Measurements from ENCODE around the gene DLL3.

Gene DLL3

GRCh38 chr19:39518458-39518857 is 19.7 kb downstream of the DLL3 start:
- no peak for DNase-seq

DNA sequence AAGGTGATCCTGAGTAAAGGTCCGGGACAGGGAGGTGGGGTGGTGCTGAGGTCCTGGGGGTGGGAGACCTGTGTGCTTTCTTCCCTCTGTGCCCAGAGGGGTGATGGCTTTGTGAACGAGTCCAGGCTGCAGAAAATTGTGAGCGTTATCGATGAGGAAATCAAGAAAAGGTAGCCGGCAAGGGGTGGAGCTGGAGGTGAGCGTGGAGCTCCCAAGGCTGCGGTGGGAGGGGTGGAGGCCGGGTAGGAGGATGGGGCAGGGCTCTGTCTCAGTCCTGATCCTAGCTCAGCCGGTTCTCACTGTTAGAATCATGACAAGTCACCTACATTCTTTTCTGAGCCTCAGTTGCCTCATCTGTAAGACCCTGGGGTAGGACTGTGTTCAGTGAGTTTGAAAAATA is 20.2 kb downstream of the DLL3 start:
- no peak for DNase-seq

DNA sequence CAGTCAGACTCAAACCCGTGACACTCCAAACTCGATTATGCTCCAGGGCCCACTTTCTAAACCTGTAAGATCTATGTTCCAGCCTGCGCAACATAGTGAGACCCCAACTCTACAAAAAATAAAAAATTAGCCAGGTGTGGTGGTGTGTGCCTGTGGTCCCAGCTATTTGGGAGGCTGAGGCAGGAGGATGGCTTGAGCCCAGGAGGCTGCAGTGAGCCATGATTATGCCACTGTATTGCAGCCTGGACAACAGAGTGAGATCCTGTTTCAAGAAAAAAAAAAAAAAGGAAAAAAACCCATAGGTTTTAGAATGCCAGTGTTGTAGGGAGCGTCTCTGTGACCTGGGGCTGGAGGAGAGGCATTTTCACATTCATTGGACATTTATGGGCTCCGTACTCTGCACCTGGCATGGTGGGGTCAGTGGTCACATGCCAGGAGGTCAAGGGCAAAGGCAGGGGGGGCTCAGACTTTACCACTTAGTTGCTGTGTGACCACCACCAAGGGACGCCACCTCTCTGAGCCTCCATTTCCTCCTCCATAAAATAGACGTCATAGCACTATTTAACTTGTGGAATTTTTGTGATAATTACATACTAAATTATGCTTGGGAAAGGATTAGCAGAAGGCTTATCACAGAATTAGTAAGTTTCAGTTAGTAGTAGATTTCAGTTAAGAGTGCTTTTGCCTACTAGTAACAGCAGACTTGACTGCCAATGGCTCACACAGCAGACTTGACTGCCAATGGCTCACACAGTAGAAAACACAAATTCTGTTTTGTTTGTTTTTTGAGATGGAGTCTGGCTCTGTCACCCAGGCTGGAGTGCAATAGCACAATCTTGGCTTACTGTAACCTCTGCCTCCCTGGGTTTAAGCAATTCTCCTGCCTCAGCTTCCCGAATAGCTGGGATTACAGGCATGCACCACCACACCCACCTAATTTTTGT is 22.1 kb downstream of the DLL3 start:
- no peak for DNase-seq

GRCh38 chr19:39524495-39524894 is 25.7 kb downstream of the DLL3 start:
- DNase-seq = no peak

DNA sequence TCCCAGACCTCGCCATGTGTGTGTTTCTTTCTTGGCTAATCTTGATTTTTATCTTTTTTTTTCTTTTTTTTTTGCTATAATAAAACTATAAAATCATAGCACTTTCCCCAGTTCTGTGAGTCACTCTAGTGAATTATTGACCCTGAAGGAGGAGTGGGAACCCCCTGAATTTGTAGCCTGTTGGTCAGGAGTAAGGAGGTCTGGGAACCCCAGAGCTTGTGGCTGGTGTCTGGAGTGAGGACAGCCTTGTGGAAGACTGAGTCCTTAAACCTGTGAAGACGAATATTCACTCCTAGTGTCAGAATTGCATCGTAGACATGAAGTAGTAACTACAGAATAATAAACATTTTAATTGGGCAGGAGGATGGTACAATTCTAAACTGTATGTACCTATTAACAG is 26.5 kb downstream of the DLL3 start:
- DNase-seq = no peak

DNA sequence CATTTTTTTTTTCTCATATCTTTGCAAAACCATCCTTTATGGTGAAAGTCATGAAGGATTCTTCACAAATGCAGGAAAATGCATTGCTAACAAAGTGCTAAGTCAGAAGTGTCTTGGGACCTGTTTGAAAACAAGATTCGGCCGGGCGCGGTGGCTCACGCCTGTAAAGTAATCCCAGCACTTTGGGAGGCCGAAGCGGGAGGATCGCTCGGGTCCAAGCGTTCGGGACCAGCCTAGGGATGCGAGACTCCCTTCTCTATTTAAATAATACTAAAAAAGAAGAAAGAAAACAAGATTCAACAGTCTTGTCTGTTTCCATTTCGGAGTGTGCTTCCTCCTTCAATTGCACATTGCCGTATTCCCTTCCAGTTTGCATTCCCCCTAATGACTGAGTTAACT is 33.1 kb downstream of the DLL3 start:
- DNase-seq = no peak

DNA sequence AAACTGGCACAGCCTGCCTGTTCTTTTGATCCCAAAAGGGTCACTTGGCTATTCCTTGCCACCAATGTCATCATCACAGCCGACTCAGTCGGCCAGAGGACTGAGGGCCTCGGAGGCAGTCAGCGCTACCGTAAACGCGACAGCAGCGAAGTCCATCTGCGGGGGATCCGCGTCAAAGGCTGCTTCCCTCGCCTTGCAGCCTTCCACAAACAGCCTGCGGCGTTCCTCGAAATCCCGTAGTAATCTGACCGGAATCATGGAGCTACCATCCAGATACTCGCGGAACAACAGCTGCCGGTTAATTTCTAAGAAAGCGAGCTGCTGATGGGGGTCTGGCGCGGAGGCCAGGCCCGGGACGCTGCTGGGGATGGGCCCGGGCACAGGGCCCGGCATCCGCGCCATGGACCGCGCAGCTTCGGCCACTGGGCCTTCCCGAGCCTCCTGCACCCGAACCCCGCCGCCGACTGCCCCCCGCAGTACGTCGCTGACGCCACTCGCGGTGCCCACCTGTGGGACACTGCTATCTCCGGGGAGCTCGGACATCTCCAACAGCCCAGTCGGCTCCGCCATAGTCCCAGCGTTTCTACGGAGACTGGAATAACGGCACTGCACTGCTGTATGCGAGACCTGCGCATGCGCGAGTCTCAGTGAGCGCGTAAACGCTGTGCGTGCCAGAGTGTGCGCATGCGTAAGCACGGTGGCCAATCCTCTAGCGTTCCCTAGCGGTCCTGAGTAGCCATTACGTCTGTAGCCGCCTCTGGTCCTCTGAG is 33.7 kb downstream of the DLL3 start, which contains the start of gene EID2B:
Gene EID2B, minus strand, starts transcription at position 620 of the 770 bp plus-strand sequence. Its CDS starts 50 bp downstream, at position 570.
- peak; percentile 95 for DNase-seq

- DNase-seq = no peak
Observed at GRCh38 chr19:39533003-39533512, 34.3 kb downstream of the DLL3 start.

GRCh38 chr19:39533791-39534190 is 35.0 kb downstream of the DLL3 start:
- no peak for DNase-seq

GRCh38 chr19:39539165-39539517 is 40.4 kb downstream of the DLL3 start:
- DNase-seq = no peak

GRCh38 chr19:39539518-39540332 is 41.0 kb downstream of the DLL3 start, which contains the start of gene EID2:
Gene EID2, minus strand, starts transcription at chr19:39540161. Its CDS starts 82 bp downstream, at chr19:39540079.
- DNase-seq = peak; percentile 92

DNA sequence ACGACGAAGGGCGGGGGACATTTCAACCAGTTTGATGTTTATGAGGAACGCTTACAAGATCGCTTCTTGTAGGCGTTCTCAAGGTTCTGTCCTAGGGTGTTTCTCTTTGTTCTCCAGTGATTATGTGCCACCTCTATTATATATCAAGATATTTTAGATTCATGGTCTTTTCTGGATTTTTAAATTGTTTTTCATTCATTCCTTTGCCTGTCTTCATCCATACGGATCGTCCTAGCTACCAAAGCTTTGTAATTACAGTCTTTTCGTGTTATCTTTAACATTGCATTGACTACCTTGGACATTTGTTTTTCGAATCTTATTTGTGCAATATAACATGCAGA is 41.6 kb downstream of the DLL3 start:
- no peak for DNase-seq

DNA sequence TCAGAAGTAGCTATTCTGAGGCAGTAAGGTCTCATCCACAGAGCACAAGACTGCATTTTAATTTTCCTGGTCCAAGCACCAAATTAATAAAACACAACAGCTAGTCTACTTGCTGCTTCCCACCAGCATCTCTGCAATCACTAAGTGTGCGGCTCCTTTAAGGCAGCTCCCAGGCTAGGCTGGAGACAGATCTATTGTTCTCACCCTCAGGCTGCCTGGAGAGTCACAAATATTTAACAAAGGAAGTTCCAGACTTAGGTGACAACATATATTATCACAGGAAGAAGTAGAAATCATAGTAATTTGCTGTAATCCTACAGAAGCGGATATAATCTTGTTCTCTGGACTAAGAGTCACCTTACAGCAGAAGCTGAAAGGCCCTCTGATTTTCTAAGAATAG is 43.5 kb downstream of the DLL3 start:
- no peak for DNase-seq

DNA sequence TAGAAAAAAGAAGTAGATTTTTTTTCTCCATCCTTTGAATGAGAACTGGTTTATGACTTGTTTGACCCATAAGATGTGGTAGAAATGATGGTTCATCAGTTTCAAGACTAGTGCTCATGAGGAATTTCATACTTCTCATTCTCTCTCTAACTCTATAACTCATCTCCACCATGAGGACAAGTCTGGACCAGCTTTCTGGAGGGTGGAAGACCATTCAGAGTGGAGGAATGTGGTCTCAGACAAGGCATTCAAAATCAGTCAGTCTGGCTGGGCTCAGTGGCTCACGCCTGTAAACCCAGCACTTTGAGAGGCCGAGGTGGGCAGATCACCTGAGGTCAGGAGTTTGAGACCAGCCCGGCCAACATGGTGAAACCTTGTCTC is 44.7 kb downstream of the DLL3 start:
- no peak for DNase-seq

DNA sequence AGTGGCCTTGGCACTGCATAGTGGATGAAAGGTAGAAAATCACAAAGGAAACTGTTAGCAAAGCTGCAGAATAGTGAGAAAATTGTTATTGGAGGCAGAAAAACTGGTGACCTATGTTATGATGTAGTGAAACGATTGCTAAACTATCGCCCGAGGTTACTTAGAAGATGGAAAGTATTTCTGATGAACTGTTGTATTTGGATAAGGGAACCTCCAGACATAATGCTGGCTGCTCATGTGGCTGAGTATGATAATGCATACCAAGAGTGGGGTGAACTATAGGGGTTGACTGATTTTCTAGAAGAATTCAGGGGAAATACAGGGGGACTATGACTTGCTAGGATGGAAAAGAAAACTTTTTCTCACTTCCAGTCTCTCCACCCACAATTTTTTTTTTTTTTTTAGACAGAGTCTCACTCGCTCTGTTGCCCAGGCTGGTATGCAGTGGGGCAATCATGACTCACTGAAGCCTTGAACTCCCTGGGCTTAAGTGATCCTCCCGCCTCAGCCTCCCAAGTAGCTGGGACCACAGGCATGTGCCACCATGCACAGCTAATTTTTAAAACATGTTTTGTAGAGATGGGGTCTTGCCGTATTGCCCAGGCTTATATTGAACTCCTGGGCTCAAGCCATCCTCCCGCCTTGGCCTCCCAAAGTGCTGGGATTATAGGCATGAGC is 45.6 kb downstream of the DLL3 start:
- no peak for DNase-seq

- DNase-seq = no peak
Observed at GRCh38 chr19:39544911-39545310, 46.2 kb downstream of the DLL3 start.

DNA sequence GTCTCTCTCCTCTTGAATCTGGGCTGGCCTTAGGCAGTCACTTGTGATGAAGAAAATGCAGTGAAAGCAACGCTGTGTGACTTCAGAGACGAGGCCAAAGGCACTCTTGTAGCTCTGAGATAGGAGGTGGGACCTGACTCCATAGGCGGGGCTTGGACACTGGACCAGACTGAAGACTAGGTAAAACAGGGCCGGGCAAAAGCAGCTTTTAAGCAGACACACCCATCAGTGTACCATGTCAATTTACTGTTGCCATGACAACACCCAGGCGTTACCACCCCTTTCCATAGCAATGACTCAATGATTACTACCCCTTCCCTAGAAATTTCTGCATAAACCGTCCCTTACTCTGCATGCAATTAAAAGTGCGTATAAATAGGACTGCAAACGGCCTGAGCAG is 47.9 kb downstream of the DLL3 start:
- DNase-seq = no peak

DNA sequence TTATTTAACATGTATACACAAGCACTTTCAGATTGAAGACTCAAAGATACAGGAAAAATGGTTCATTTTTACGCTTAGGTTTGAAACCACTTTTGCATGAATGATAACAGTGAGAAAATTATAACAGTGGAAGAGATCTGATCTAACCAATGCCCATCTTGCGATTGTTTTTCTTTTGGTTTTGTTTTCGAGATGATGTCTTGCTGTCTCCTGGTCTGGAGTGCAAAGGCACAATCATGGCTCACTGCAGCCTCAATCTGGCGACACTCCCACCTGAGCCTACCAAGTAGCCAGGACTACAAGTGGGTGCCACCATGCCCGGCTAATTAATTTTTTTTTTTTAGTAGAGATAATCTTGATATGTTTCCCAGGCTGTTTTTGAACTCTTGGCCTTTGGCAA is 51.5 kb downstream of the DLL3 start:
- no peak for DNase-seq

GRCh38 chr19:39553082-39553652 is 54.4 kb downstream of the DLL3 start:
- DNase-seq = no peak

GRCh38 chr19:39554701-39555311 is 56.1 kb downstream of the DLL3 start:
- DNase-seq = no peak

DNA sequence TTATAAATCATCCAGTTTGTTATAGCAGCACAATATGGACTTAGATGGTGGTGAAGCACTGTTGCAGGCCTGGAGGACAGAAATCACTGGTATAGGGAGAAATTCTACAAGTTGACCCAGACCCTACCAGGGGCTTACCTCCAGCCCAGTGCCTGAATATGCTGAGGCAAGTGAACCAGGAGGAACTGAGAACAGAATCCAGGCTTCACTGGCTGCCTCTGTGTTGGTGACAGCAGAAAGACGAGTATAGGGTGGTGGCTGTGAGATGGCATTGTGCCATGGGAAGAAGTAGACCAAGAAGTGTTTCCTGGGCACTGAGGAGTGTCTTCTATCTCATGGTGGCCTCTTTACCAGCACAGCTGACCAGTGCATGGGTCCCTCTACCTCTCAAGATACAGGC is 57.1 kb downstream of the DLL3 start:
- DNase-seq = no peak

Data from activated CD4-positive, alpha-beta T cell treated with anti-CD3 and anti-CD28 coated beads, Interleukin-2, amount 50 U/mL, for 1 hour (primary cell).